ENCODE data around the gene EFCAB11. TPM values are rescaled to one million over a fixed set of nuclear protein-coding genes. Genes with fewer than 3 reads are reported as not detected.
A peak's percentile ranks its signal among the peaks of the same experiment; 100 is the strongest.

The EFCAB11 gene
- polyA plus RNA-seq, 3 donors, result 2.0 to 4.3 (median 2.1) TPM

DNA sequence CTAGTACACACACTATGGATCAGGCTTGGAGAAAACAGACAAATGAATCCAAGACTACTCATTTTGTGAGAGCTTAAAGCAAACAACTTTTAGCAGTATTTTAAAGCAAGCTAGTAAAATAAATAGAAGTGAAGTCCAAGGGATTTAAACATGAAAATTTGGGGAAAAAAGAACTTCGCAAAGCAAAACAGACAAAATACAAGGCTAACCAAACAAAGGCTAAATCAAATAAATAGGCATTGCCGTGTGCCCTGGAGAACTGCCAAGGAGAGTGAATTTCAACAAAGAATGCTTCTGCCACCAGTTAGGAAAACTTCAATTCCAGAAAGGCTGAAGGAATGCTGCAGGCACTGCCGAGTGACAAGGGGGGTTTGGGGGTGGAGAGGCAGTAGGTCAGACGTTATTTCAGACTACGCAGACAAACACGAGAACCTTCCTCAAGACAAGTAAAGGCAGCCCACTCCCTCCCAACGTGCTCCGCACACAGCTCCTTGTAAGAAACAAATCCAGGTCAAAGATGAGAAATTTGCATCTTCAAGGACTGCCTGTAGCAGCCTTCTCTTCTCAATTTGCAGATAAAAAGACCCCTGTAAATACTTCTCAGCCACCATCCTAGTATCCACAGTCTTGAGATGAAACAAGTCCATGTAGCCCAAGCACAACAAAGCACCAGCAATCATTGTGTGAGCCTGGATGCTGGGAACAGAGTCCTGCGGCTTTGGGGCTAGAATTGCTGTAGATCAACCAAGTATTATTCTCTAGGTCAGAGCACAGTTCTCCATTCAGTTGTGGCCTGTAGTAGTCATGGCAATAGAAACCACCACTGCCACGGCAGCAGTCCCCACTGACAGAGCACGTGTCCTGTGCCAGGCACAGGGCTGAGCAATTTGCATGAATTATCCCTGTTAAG, 43.3 kb downstream of the EFCAB11 start:
- Histone ChIP-seq H3K79me2 (ENCODE audit: insufficient read depth, low read length) (no peaks in the 10 kb centered on the region), H3K4me3 (replicated peaks in 1 of 3; ENCODE audit: low read depth in 2 of 3, low read length in 3 of 3) (no peak overlapping the region), H3K27me3 (ENCODE audit: control insufficient read depth in 2 of 2, insufficient read depth in 2 of 2, low read length in 2 of 2) (no peaks in the 10 kb centered on the region), H3K36me3 (replicated peaks in 1 of 2; ENCODE audit: control insufficient read depth in 1 of 2, insufficient read depth in 2 of 2, low read length in 2 of 2) (no peaks in the 10 kb centered on the region), H3K27ac (ENCODE audit: low read depth in 1 of 2, low read length in 2 of 2) (no peak overlapping the region), H3K9ac (ENCODE audit: insufficient read depth, low read length, poor library complexity, severe bottlenecking) (no peak overlapping the region), H3K4me2 (replicated peaks; ENCODE audit: extremely low read depth, low read length, poor library complexity, severe bottlenecking) (no peak overlapping the region), H3K4me1 (ENCODE audit: control insufficient read depth in 1 of 2, insufficient read depth in 2 of 2, low read length in 2 of 2) (peaks cover 5 to 15% of the 10 kb centered on the region in 2 donors), H3K9me3 (replicated peaks in 1 of 2; ENCODE audit: control insufficient read depth in 1 of 2, insufficient read depth in 1 of 2, low read length in 2 of 2) (no peaks in the 10 kb centered on the region), H4K20me1 (ENCODE audit: insufficient read depth, low read length) (no peaks in the 10 kb centered on the region), H2AFZ (ENCODE audit: insufficient read depth, low read depth, low read length, poor library complexity, severe bottlenecking) (no peak overlapping the region)
- Mint-ChIP-seq H3K4me1 (peaks cover 12% of the 10 kb centered on the region), H3K4me3 (no peak overlapping the region), H3K27me3 (ENCODE audit: low read depth in 3 of 3) (peaks cover 0 to 3% (median 2%) of the 10 kb centered on the region in 3 donors), H3K36me3 (peaks cover 2% of the 10 kb centered on the region in 2 donors), H3K27ac (peak overlapping the region in 6 of 7 donors; percentile 16 to 99 (median 96)), H3K9me3 (peaks cover 0 to 2% (median 0%) of the 10 kb centered on the region in 7 donors)
- DNase-seq, result peak; percentile 40 to 63 (median 48)
- WGBS (ENCODE audit: insufficient coverage), result 77% methylated on average over 5 of the region's 11 CpGs
- no peak for TF ChIP-seq CTCF (IDR thresholded peaks at IDR 0.05)
- intact Hi-C loops (cut with micrococcal nuclease), result loop anchor here (10.0 kb wide), 4 partner anchors 296 to 886 kb away; partner anchors contain the start of gene FOXN3 (in 1 of the 2)

- H3K4me2 ChIP-seq (replicated peaks; ENCODE audit: extremely low read depth, low read length, poor library complexity, severe bottlenecking), result no peak overlapping the region
- no peak for DNase-seq
- H3K36me3 ChIP-seq (replicated peaks in 1 of 2; ENCODE audit: control insufficient read depth in 1 of 2, insufficient read depth in 2 of 2, low read length in 2 of 2), result no peaks in the 10 kb centered on the region
- no peak overlapping the region for H3K27ac ChIP-seq (ENCODE audit: low read depth in 1 of 2, low read length in 2 of 2)
- no peak overlapping the region for H3K9ac ChIP-seq (ENCODE audit: insufficient read depth, low read length, poor library complexity, severe bottlenecking)
- H3K4me3 Mint-ChIP-seq, result no peak overlapping the region
- no peak overlapping the region for H2AFZ ChIP-seq (ENCODE audit: insufficient read depth, low read depth, low read length, poor library complexity, severe bottlenecking)
- H3K9me3 ChIP-seq (replicated peaks in 1 of 2; ENCODE audit: control insufficient read depth in 1 of 2, insufficient read depth in 1 of 2, low read length in 2 of 2), result no peaks in the 10 kb centered on the region
- peaks cover 12% of the 10 kb centered on the region for H3K4me1 Mint-ChIP-seq
- H3K27ac Mint-ChIP-seq, result peak overlapping the region in 6 of 7 donors; percentile 33 to 95 (median 76)
- peaks cover 0 to 2% (median 0%) of the 10 kb centered on the region in 7 donors for H3K9me3 Mint-ChIP-seq
- H3K79me2 ChIP-seq (ENCODE audit: insufficient read depth, low read length), result no peaks in the 10 kb centered on the region
- no peak overlapping the region for H3K4me3 ChIP-seq (replicated peaks in 1 of 3; ENCODE audit: low read depth in 2 of 3, low read length in 3 of 3)
- no CpG with 5 or more reads among the region's 5 CpGs for WGBS (ENCODE audit: insufficient coverage)
- intact Hi-C loops (cut with micrococcal nuclease), result loop anchor here (10.0 kb wide), 4 partner anchors 296 to 886 kb away; partner anchors contain the start of gene FOXN3 (in 1 of the 2)
- H3K36me3 Mint-ChIP-seq, result peaks cover 2% of the 10 kb centered on the region in 2 donors
- H4K20me1 ChIP-seq (ENCODE audit: insufficient read depth, low read length), result no peaks in the 10 kb centered on the region
- no peak for TF ChIP-seq CTCF (IDR thresholded peaks at IDR 0.05)
- H3K27me3 ChIP-seq (ENCODE audit: control insufficient read depth in 2 of 2, insufficient read depth in 2 of 2, low read length in 2 of 2), result no peaks in the 10 kb centered on the region
- H3K27me3 Mint-ChIP-seq (ENCODE audit: low read depth in 3 of 3), result peaks cover 0 to 3% (median 2%) of the 10 kb centered on the region in 3 donors
- peaks cover 5 to 15% of the 10 kb centered on the region in 2 donors for H3K4me1 ChIP-seq (ENCODE audit: control insufficient read depth in 1 of 2, insufficient read depth in 2 of 2, low read length in 2 of 2)
These were observed 43.9 kb downstream of the EFCAB11 start for GRCh38 chr14:89910691-89911009.
